Karpas-422 (cell line): Measurements from ENCODE around the gene FRRS1L. TPM values are rescaled to one million over a fixed set of nuclear protein-coding genes. Genes with fewer than 3 reads are reported as not detected.

ENCODE experiments used
- DNase-seq: peaks from one replicate; pipeline ENCODE4 v3.0.0-alpha.2; 2015
- H2AFZ ChIP-seq: fragments of 200-600 bp; sonication (generic); 2 replicates; pipeline ENCODE4 v1.6.1; 2014; ENCODE audit warnings: antibody characterized with exemption, low read length, mixed read lengths
- H3K27ac ChIP-seq: fragments of 200-600 bp; sonication (generic); 2 replicates; pipeline ENCODE4 v1.5.1; 2014; ENCODE audit warnings: mild to moderate bottlenecking, low read length, moderate library complexity
- H3K27me3 ChIP-seq: fragments of 200-600 bp; sonication (generic); 2 replicates; pipeline ENCODE4 v1.6.1; 2014; ENCODE audit warnings: low read length, mixed read lengths
- H3K36me3 ChIP-seq: fragments of 200-600 bp; sonication (generic); 2 replicates; pipeline ENCODE4 v1.6.1; 2014; ENCODE audit warnings: low read length, mixed read lengths; ENCODE audit not compliant: insufficient read depth
- H3K4me1 ChIP-seq: fragments of 200-600 bp; sonication (generic); 2 replicates; pipeline ENCODE4 v1.6.1; 2014; ENCODE audit warnings: mild to moderate bottlenecking, low read length, mixed read lengths
- H3K4me2 ChIP-seq: fragments of 200-600 bp; sonication (generic); 2 replicates; pipeline ENCODE4 v1.6.1; 2014; ENCODE audit warnings: low read length, low read depth, mild to moderate bottlenecking; ENCODE audit not compliant: poor library complexity, severe bottlenecking
- H3K4me3 ChIP-seq: fragments of 200-600 bp; sonication (generic); 2 replicates; pipeline ENCODE4 v1.5.1; 2014; ENCODE audit warnings: mild to moderate bottlenecking, antibody characterized with exemption, low read length, mixed read lengths
- H3K79me2 ChIP-seq: fragments of 200-600 bp; sonication (generic); 2 replicates; pipeline ENCODE4 v1.6.1; 2014; ENCODE audit warnings: mild to moderate bottlenecking, low read length, mixed read lengths
- H3K9ac ChIP-seq: fragments of 200-600 bp; sonication (generic); 2 replicates; pipeline ENCODE4 v1.6.0; 2014; ENCODE audit warnings: low read length
- H3K9me2 ChIP-seq: fragments of 200-600 bp; sonication (generic), shearing (Covaris generic); replicated peaks from 2 replicates; pipeline ENCODE4 v1.6.0; 2014; ENCODE audit warnings: mild to moderate bottlenecking, low read length, moderate library complexity; ENCODE audit not compliant: insufficient read depth
- H3K9me3 ChIP-seq: fragments of 300-700, 200-600 bp; sonication (generic); 2 replicates; pipeline ENCODE4 v1.6.1; 2014; ENCODE audit warnings: low read length, mixed read lengths
- H4K20me1 ChIP-seq: fragments of 200-600 bp; sonication (generic); 2 replicates; pipeline ENCODE4 v1.6.1; 2014; ENCODE audit warnings: mild to moderate bottlenecking, antibody characterized with exemption, low read length, low read depth; ENCODE audit not compliant: insufficient read depth
- total RNA-seq: library from RNA; depleted of rRNA; stranded (reverse); fragments of >200 nt; shearing (Covaris generic); gene quantifications from 2 replicates; pipeline ENCODE4 v1.2.3, GENCODE V29; 2014; ENCODE audit warnings: low replicate concordance

The FRRS1L gene
- total RNA-seq, 1 experiment from 2014 or later, result not detected

DNA sequence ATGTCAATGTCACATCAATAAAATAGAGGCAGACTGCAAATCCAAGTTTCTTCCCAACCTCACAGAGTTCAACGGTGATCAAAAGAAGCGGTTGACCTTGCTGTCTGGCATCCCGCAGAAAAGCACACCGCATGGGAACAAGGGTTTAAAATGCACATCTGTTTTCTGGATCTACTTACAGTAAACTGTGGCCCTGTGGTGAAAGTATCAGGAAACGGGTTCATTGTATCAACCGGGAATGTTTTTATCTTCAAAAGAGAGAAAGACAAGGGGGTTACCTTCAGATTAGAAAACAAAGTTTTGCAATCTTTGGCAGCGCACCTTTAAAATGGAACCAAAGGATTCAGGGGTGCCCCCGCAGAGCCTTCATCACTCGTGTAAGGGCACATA lies 15.5 kb upstream of the FRRS1L start:
- no peak overlapping the region for H3K27ac ChIP-seq
- H3K27me3 ChIP-seq, result no peaks in the 10 kb centered on the region
- no peak for DNase-seq
- H2AFZ ChIP-seq, result no peak overlapping the region
- no peaks in the 10 kb centered on the region for H3K9me3 ChIP-seq
- H3K9me2 ChIP-seq, result no peaks in the 10 kb centered on the region
- H3K4me1 ChIP-seq, result no peaks in the 10 kb centered on the region
- no peaks in the 10 kb centered on the region for H4K20me1 ChIP-seq
- H3K4me2 ChIP-seq, result no peak overlapping the region
- no peaks in the 10 kb centered on the region for H3K36me3 ChIP-seq
- H3K79me2 ChIP-seq, result no peaks in the 10 kb centered on the region
- H3K4me3 ChIP-seq, result no peak overlapping the region
- H3K9ac ChIP-seq, result no peak overlapping the region

DNA sequence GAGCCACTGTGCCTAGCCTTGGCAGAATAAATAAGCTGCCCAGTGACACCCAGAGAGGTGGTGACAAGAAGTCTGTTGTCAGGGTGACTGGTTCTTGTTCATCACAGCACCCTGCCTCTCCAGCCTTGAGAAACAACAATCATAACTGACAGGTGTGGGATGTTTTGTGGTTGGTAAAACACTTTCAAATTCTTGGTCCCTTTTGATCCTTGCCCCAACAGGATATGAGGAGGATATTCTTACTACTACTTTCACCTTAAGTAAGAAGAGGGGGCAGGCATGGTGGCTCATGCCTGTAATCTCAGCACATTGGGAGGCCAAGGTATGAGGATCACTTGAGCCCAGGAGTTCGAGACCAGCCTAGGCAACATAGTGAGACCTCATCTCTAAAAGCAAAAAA lies 14.2 kb upstream of the FRRS1L start:
- H3K79me2 ChIP-seq, result no peaks in the 10 kb centered on the region
- DNase-seq, result no peak

DNA sequence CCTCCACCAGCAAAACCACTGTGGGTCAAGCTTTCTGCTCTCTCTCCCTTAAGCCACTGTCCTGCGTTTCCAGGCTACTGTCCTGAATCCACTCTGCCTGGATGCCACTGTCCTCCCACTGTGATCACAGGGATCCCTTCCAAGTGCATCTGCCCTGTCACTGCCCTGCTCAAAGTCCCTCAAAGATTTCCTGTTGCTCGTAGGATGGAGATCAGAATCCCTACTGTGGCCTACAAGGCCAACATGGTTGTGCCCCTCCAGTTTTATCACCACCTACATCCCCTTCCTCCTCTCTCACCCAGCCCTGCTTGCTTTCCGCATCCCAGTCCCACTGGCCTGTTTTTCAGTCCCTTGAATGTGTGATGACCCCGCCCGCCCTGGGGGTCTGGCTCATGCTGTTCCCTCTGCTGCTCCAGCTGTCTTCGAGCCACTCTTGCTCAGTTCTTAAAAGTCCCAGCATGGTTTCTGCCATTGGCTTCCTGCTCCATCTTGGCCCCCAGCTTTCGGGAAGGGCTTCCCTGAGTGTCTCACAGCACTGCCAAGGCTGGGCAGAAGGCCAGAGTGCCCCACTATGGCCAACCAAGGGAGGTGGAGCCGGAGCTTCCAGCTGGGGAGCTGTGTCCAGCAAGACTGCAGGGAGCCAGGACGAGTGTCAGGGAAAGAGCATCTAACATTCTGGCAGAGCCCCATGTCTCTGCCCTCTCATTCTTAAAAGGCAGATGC lies 12.9 kb upstream of the FRRS1L start:
- Histone ChIP-seq H3K9ac (no peak overlapping the region), H2AFZ (no peak overlapping the region), H3K79me2 (no peaks in the 10 kb centered on the region), H3K4me3 (no peak overlapping the region), H3K27me3 (no peaks in the 10 kb centered on the region), H3K4me2 (no peak overlapping the region), H3K27ac (no peak overlapping the region), H4K20me1 (no peaks in the 10 kb centered on the region), H3K4me1 (no peaks in the 10 kb centered on the region), H3K9me3 (no peaks in the 10 kb centered on the region), H3K36me3 (no peaks in the 10 kb centered on the region), H3K9me2 (no peaks in the 10 kb centered on the region)
- no peak for DNase-seq

More for the DNA sequence above, 14.2 kb upstream of the FRRS1L start:
- H3K27ac ChIP-seq, result no peak overlapping the region
- H3K4me2 ChIP-seq, result no peak overlapping the region
- no peaks in the 10 kb centered on the region for H3K9me3 ChIP-seq
- no peak overlapping the region for H3K4me3 ChIP-seq
- no peak overlapping the region for H3K9ac ChIP-seq
- H3K4me1 ChIP-seq, result no peaks in the 10 kb centered on the region
- no peak overlapping the region for H2AFZ ChIP-seq
- H3K9me2 ChIP-seq, result no peaks in the 10 kb centered on the region
- H4K20me1 ChIP-seq, result no peaks in the 10 kb centered on the region
- no peaks in the 10 kb centered on the region for H3K27me3 ChIP-seq
- no peaks in the 10 kb centered on the region for H3K36me3 ChIP-seq

DNA sequence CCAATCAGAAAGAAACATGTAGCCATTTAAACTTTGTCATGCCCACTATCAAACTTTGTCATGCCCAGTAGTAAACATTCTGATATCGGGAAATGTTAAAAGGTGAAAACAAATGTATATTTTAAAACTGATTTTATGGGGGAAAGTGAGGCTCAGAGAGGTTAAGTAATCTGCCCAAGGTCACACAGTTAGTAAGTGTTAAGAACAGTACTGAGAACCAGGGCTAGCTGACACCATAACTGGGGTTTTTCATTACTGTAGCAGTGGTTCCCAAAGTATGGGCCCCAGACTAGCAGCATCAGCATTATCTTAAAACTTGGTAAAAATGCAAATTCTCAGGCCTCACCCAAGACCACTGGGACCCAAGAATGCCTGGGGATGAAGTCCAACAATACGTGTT lies 9.9 kb upstream of the FRRS1L start:
- no peaks in the 10 kb centered on the region for H3K4me1 ChIP-seq
- no peaks in the 10 kb centered on the region for H3K27me3 ChIP-seq
- no peak overlapping the region for H3K4me2 ChIP-seq
- DNase-seq, result no peak
- no peaks in the 10 kb centered on the region for H3K79me2 ChIP-seq
- no peaks in the 10 kb centered on the region for H3K9me3 ChIP-seq
- no peak overlapping the region for H3K9ac ChIP-seq
- no peak overlapping the region for H2AFZ ChIP-seq
- no peaks in the 10 kb centered on the region for H4K20me1 ChIP-seq
- no peak overlapping the region for H3K27ac ChIP-seq
- H3K4me3 ChIP-seq, result no peak overlapping the region
- H3K9me2 ChIP-seq, result no peaks in the 10 kb centered on the region
- H3K36me3 ChIP-seq, result no peaks in the 10 kb centered on the region

DNA sequence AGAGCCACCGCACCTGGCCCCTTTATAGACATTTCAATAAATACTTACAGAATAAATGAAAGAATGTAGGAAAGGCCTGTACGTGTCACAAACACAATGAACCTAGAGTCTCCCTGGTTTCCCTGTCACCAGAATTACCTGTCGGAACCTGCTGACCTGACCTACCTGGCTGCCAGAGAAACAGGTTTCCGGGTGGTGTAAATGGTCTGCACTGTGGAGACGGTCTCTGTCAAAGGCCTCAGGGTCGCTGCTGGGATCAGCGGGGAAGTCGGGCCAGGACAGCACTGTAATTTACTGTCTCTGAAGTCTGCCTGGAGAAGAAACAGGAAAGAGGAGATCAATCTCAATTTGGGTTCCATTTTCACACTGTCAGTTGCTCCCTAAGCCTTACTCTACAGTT lies 9.3 kb upstream of the FRRS1L start:
- Histone ChIP-seq H3K4me1 (no peaks in the 10 kb centered on the region), H3K36me3 (no peaks in the 10 kb centered on the region), H3K9me3 (no peaks in the 10 kb centered on the region), H2AFZ (no peak overlapping the region), H3K4me2 (no peak overlapping the region), H3K4me3 (no peak overlapping the region), H3K9me2 (no peaks in the 10 kb centered on the region), H4K20me1 (no peaks in the 10 kb centered on the region), H3K27ac (no peak overlapping the region), H3K9ac (no peak overlapping the region), H3K27me3 (no peaks in the 10 kb centered on the region), H3K79me2 (no peaks in the 10 kb centered on the region)
- DNase-seq, result no peak

DNA sequence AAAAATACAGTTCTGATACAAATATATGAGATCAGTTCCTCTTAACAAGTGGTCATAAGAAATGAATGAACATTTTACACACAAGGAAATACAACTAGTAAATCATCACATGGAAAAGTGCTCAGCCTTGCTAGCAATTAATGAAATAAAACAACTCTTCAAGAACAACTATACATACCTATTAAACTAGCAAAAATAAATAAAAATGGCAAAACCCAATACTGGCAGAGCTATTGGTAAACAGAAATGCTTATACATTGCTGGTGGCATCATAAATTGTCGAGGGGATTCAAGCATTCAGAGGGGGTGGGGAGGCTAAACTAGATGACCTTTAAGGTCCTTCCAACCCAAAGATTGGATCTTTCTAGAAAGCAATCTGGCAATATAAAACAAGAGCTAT lies 5.9 kb upstream of the FRRS1L start:
- H3K4me3 ChIP-seq, result no peak overlapping the region
- no peaks in the 10 kb centered on the region for H4K20me1 ChIP-seq

DNA sequence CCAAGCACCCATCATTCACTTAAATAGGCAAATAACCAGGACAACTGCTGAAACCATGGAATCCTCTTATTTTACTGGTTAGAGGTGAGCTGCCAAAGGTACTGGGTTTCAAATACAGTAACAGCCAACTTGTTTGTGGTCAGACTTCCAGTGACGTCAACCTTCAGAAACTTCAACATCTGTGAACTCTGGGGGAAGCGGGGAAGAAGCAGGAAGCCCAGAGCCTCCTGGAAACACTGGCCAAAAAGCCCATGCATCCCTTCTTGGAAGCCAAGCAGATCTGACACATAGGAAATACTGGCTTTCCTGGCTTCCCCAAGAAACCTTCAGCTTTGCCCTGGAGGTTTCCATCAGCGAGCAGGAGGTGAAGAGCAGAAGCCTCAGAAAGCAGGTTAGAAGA lies 4.9 kb upstream of the FRRS1L start:
- no peaks in the 10 kb centered on the region for H3K9me3 ChIP-seq
- no peaks in the 10 kb centered on the region for H3K36me3 ChIP-seq
- H3K4me2 ChIP-seq, result no peak overlapping the region
- H3K27me3 ChIP-seq, result no peaks in the 10 kb centered on the region
- H3K4me3 ChIP-seq, result no peak overlapping the region
- H3K27ac ChIP-seq, result no peak overlapping the region
- no peaks in the 10 kb centered on the region for H3K79me2 ChIP-seq
- no peak overlapping the region for H2AFZ ChIP-seq
- H3K9ac ChIP-seq, result no peak overlapping the region
- H3K4me1 ChIP-seq, result no peaks in the 10 kb centered on the region
- H4K20me1 ChIP-seq, result no peaks in the 10 kb centered on the region
- H3K9me2 ChIP-seq, result no peaks in the 10 kb centered on the region
- no peak for DNase-seq

More for the DNA sequence above, 5.9 kb upstream of the FRRS1L start:
- Histone ChIP-seq H3K27ac (no peak overlapping the region), H3K27me3 (no peaks in the 10 kb centered on the region), H3K9me3 (no peaks in the 10 kb centered on the region), H3K4me2 (no peak overlapping the region), H3K79me2 (no peaks in the 10 kb centered on the region), H3K36me3 (no peaks in the 10 kb centered on the region), H3K4me1 (no peaks in the 10 kb centered on the region), H3K9ac (no peak overlapping the region), H3K9me2 (no peaks in the 10 kb centered on the region), H2AFZ (no peak overlapping the region)
- no peak for DNase-seq

DNA sequence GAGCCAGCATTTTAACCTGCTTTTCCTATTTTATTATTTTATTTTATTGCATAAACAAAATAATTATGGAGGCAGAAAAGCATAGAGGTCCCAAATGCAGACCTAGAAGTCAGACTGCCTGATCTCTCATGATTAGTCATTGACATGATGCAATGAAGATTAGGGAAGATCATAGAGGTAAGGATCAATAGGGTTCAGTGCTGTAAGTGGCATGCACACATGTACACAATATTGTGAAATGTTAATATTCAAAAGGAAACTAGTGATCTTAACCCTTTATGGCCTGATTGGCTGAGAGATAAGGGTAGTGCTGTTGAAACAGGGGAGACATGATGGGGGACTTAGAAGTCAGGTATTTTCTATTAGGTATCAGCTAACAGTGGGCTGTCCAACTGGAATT lies 1.1 kb upstream of the FRRS1L start:
- Histone ChIP-seq H3K4me3 (no peak overlapping the region), H3K36me3 (no peaks in the 10 kb centered on the region), H3K4me2 (no peak overlapping the region), H3K79me2 (no peaks in the 10 kb centered on the region), H3K27me3 (no peaks in the 10 kb centered on the region), H3K9me3 (no peaks in the 10 kb centered on the region), H3K9ac (no peak overlapping the region), H2AFZ (no peak overlapping the region), H3K27ac (no peak overlapping the region), H4K20me1 (no peaks in the 10 kb centered on the region), H3K9me2 (no peaks in the 10 kb centered on the region), H3K4me1 (peaks cover 2% of the 10 kb centered on the region; the same call in 1 of the 2 replicates)
- DNase-seq, result no peak
